H1 (cell line): ENCODE measurements around the gene INPP5E. TPM values are rescaled to one million over a fixed set of nuclear protein-coding genes. Genes with fewer than 3 reads are reported as not detected.

ENCODE experiments used
- CTCF ChIA-PET: fragments of 300-600 bp; sonication (Branson Sonifier 250); formaldehyde crosslinking; loops from one replicate; lab custom pipeline; 2021; ENCODE audit not compliant: partially characterized antibody; lab: Charles Lee
- POLR2A ChIA-PET: fragments of 300-600 bp; sonication (Branson Sonifier 250); formaldehyde crosslinking; loops from one replicate; lab custom pipeline; 2021; ENCODE audit warnings: inconsistent platforms; ENCODE audit not compliant: partially characterized antibody; lab: Charles Lee
- DNase-seq, 2 experiments: peaks; one replicate each; pipeline versions ENCODE4 v3.0.0 to v3.0.0-alpha.2; 2010 to 2022; ENCODE audit warnings: low spot score in 2 of 2, low read depth in 1 of 2, mixed read lengths in 1 of 2
- FAIRE-seq: peaks from 2 replicates; lab custom pipeline; 2011; peaks lifted over from hg19 to GRCh38; lab: Jason Lieb, UNC
- H2AFZ ChIP-seq: 2 replicates; pipeline ENCODE4 v1.8.1; 2012; ENCODE audit warnings: low read length, inconsistent platforms
- H2AK5ac ChIP-seq: 2 replicates; pipeline ENCODE4 v1.6.1; 2013; ENCODE audit warnings: low read depth, low read length
- H2BK120ac ChIP-seq: replicated peaks from 2 replicates; pipeline ENCODE3; 2013; ENCODE audit warnings: low read depth, low read length, inconsistent platforms
- H2BK12ac ChIP-seq: 2 replicates; pipeline ENCODE4 v1.6.1; 2013; ENCODE audit warnings: low read depth, low read length
- H2BK15ac ChIP-seq: 2 replicates; pipeline ENCODE4 v1.6.1; 2013; ENCODE audit warnings: low read length
- H2BK20ac ChIP-seq: 2 replicates; pipeline ENCODE4 v1.6.1; 2013; ENCODE audit warnings: low read length
- H2BK5ac ChIP-seq: 2 replicates; pipeline ENCODE4 v1.6.1; 2013; ENCODE audit warnings: low read depth, low read length
- H3K14ac ChIP-seq: 2 replicates; pipeline ENCODE4 v1.6.1; 2013; ENCODE audit warnings: inconsistent platforms; ENCODE audit not compliant: insufficient read length
- H3K18ac ChIP-seq: 2 replicates; pipeline ENCODE4 v1.6.1; 2013; ENCODE audit warnings: low read length; ENCODE audit errors: extremely low read depth
- H3K23ac ChIP-seq: 2 replicates; pipeline ENCODE4 v1.6.1; 2013; ENCODE audit warnings: inconsistent platforms; ENCODE audit not compliant: insufficient read length
- H3K23me2 ChIP-seq: 2 replicates; pipeline ENCODE4 v1.6.1; 2013; ENCODE audit warnings: low read depth, low read length
- H3K27ac ChIP-seq: 2 replicates; pipeline ENCODE4 v1.6.1; 2011; ENCODE audit warnings: low read depth, low read length, inconsistent platforms
- H3K27me3 ChIP-seq, 4 experiments: replicated peaks in 1 of 4; 1 replicate in 1 of 4; 2 replicates in 3 of 4; pipeline versions ENCODE4 v1.6.1 to v1.8.1; 2011 to 2013; ENCODE audit warnings: low read length in 3 of 4, mild to moderate bottlenecking in 3 of 4, inconsistent platforms in 2 of 4, mixed read lengths in 2 of 4, moderate library complexity in 1 of 4; ENCODE audit not compliant: control insufficient read depth in 3 of 4, insufficient read depth in 3 of 4; ENCODE audit errors: extremely low read depth in 1 of 4
- H3K36me3 ChIP-seq, 4 experiments: 2 replicates each; pipeline versions ENCODE4 v1.6.1 to v1.8.1; 2011 to 2013; ENCODE audit warnings: mild to moderate bottlenecking in 4 of 4, low read length in 3 of 4, moderate library complexity in 2 of 4, control low read depth in 1 of 4, inconsistent platforms in 1 of 4; ENCODE audit not compliant: insufficient read depth in 4 of 4, control insufficient read depth in 2 of 4
- H3K4ac ChIP-seq: replicated peaks from 2 replicates; pipeline ENCODE3; 2013; ENCODE audit warnings: low read length, low read depth, mixed read lengths, inconsistent platforms; ENCODE audit not compliant: insufficient read length
- H3K4me1 ChIP-seq, 4 experiments: replicated peaks in 1 of 4; 1 replicate in 1 of 4; 2 replicates in 3 of 4; pipeline versions ENCODE4 v1.6.1 to v1.8.1; 2011 to 2013; ENCODE audit warnings: low read length in 3 of 4, inconsistent platforms in 2 of 4, mixed read lengths in 1 of 4; ENCODE audit not compliant: insufficient read depth in 4 of 4, control insufficient read depth in 3 of 4
- H3K4me2 ChIP-seq, 2 experiments: 2 replicates each; pipeline versions ENCODE4 v1.6.1 to v1.8.1; 2011 to 2013; ENCODE audit warnings: low read depth in 2 of 2, low read length in 2 of 2, control low read depth in 1 of 2, inconsistent platforms in 1 of 2, mild to moderate bottlenecking in 1 of 2; ENCODE audit not compliant: insufficient read depth in 1 of 2
- H3K4me3 ChIP-seq, 4 experiments: fragments of 200-600, 300-600 bp in 1 of 4; sonication (generic), shearing (Covaris generic), sonication (Bioruptor Twin) in 1 of 4; 2 replicates each; pipeline versions ENCODE4 v1.5.1 to v1.8.1; 2011 to 2016; ENCODE audit warnings: low read length in 4 of 4, low read depth in 3 of 4, control low read depth in 2 of 4, inconsistent platforms in 2 of 4, mild to moderate bottlenecking in 2 of 4, mixed read lengths in 1 of 4, moderate library complexity in 1 of 4; ENCODE audit not compliant: insufficient read depth in 2 of 4; ENCODE audit errors: extremely low read depth in 1 of 4
- H3K56ac ChIP-seq: replicated peaks from 2 replicates; pipeline ENCODE3; 2013; ENCODE audit warnings: low read depth, mild to moderate bottlenecking, mixed read lengths, low read length, inconsistent platforms; ENCODE audit not compliant: insufficient read length
- H3K79me1 ChIP-seq: 2 replicates; pipeline ENCODE4 v1.6.1; 2013; ENCODE audit warnings: low read depth, low read length, control low read depth
- H3K79me2 ChIP-seq, 2 experiments: 2 replicates each; pipeline versions ENCODE4 v1.6.1 to v1.8.1; 2012 to 2013; ENCODE audit warnings: low read length in 2 of 2, mild to moderate bottlenecking in 2 of 2, inconsistent platforms in 1 of 2; ENCODE audit not compliant: insufficient read depth in 2 of 2, control insufficient read depth in 1 of 2
- H3K9ac ChIP-seq, 4 experiments: replicated peaks in 1 of 4; 1 replicate in 1 of 4; 2 replicates in 3 of 4; pipeline versions ENCODE4 v1.6.1 to v1.8.1; 2011 to 2013; ENCODE audit warnings: low read depth in 3 of 4, low read length in 3 of 4, control low read depth in 2 of 4, mild to moderate bottlenecking in 2 of 4, moderate library complexity in 2 of 4, inconsistent platforms in 1 of 4; ENCODE audit errors: extremely low read depth in 1 of 4
- H3K9me3 ChIP-seq, 2 experiments: 2 replicates each; pipeline versions ENCODE4 v1.6.1 to v1.8.1; 2012 to 2013; ENCODE audit warnings: mild to moderate bottlenecking in 2 of 2, moderate library complexity in 2 of 2, control low read depth in 1 of 2, inconsistent platforms in 1 of 2, low read depth in 1 of 2, low read length in 1 of 2, mixed read lengths in 1 of 2; ENCODE audit not compliant: insufficient read depth in 2 of 2
- H4K20me1 ChIP-seq, 2 experiments: replicated peaks in 1 of 2; 2 replicates each; pipeline versions ENCODE3 to v1.8.1; 2011 to 2013; ENCODE audit warnings: inconsistent platforms in 2 of 2, low read length in 2 of 2, mild to moderate bottlenecking in 1 of 2; ENCODE audit not compliant: insufficient read depth in 2 of 2, control insufficient read depth in 1 of 2
- H4K5ac ChIP-seq: 2 replicates; pipeline ENCODE4 v1.6.1; 2013; ENCODE audit warnings: low read length, low read depth, mixed read lengths, inconsistent platforms; ENCODE audit not compliant: insufficient read length
- H4K8ac ChIP-seq: 2 replicates; pipeline ENCODE4 v1.8.0; 2013; ENCODE audit warnings: mild to moderate bottlenecking, moderate library complexity, low read length, inconsistent platforms; ENCODE audit not compliant: insufficient read depth; ENCODE audit errors: extremely low read depth
- H4K91ac ChIP-seq: replicated peaks from 2 replicates; pipeline ENCODE3; 2013; ENCODE audit warnings: low read length, mixed read lengths, inconsistent platforms; ENCODE audit not compliant: insufficient read length
- CHD1 ChIP-seq: IDR thresholded peaks from 2 replicates; pipeline ENCODE4 v1.6.1; 2012; ENCODE audit warnings: low read depth, low read length, improper control_type of control experiment
- EP300 ChIP-seq, 2 experiments: IDR thresholded peaks; 1 replicate in 1 of 2; 2 replicates in 1 of 2; pipeline ENCODE4 v1.6.1; 2011 to 2012; ENCODE audit warnings: low read depth in 2 of 2, low read length in 2 of 2, mild to moderate bottlenecking in 2 of 2, borderline replicate concordance in 1 of 2, inconsistent platforms in 1 of 2, moderate library complexity in 1 of 2
- GTF2F1 ChIP-seq: IDR thresholded peaks from 2 replicates; pipeline ENCODE4 v1.6.1; 2012; ENCODE audit warnings: low read depth, low read length, improper control_type of control experiment, borderline replicate concordance
- JUN ChIP-seq: IDR thresholded peaks from 2 replicates; pipeline ENCODE4 v1.6.1; 2011; ENCODE audit warnings: low read depth, mild to moderate bottlenecking, improper control_type of control experiment, low read length
- JUND ChIP-seq: IDR thresholded peaks from 2 replicates; pipeline ENCODE4 v1.6.1; 2011; ENCODE audit warnings: mild to moderate bottlenecking, improper control_type of control experiment, low read length
- SIRT6 ChIP-seq: IDR thresholded peaks from one replicate; pipeline ENCODE4 v1.7.1; 2012; ENCODE audit warnings: low read length, inconsistent platforms
- WGBS, 2 experiments: shearing (Covaris generic) in 1 of 2; methylation state at CpG; one replicate each; pipeline versions ENCODE4 v1.1.6 to v1.1.7; 2013 to 2015; ENCODE audit warnings: low lambda C conversion rate in 2 of 2, mixed read lengths in 2 of 2, inconsistent platforms in 1 of 2, low coverage in 1 of 2, missing lambda C conversion rate in 1 of 2; ENCODE audit not compliant: insufficient replicate concordance in 2 of 2, insufficient coverage in 1 of 2, insufficient read length in 1 of 2; ENCODE audit errors: extremely low coverage in 1 of 2, missing lambda C conversion rate in 1 of 2; 5-methylcytosine and 5-hydroxymethylcytosine counted together
- polyA plus RNA-seq, 7 experiments: library from polyadenylated mRNA; depleted of rRNA in 3 of 7; stranded (reverse) in 5 of 7; unstranded in 2 of 7; fragments of >200 nt in 5 of 7; fragments of 200-250 nt in 2 of 7; gene quantifications; 1 replicate in 5 of 7; 2 replicates in 1 of 7; 4 replicates in 1 of 7; pipeline versions ENCODE4 v1.2.1 to v1.2.3, GENCODE V29; 2011 to 2013; ENCODE audit warnings: missing spikeins in 2 of 7, mixed read lengths in 2 of 7
- total RNA-seq: library from RNA; stranded (reverse); fragmentation: NEBNext Ultra II Directional; extraction: Animal tissue kit (Norgen Biotek cat#: 25700); gene quantifications from 2 replicates; pipeline ENCODE4 v1.2.1, GENCODE V29; 2021
- TF ChIP-seq, protein P1 (sequence below): IDR thresholded peaks from 2 replicates; pipeline ENCODE4 v1.6.1; 2012; ENCODE audit warnings: inconsistent platforms

Gene INPP5E
- total and polyA plus RNA-seq, 2 of the 8 experiments (the other 6 are each of a cell fraction or from before 2014, with no cell fraction given): 8.7 to 11.3 TPM

DNA sequence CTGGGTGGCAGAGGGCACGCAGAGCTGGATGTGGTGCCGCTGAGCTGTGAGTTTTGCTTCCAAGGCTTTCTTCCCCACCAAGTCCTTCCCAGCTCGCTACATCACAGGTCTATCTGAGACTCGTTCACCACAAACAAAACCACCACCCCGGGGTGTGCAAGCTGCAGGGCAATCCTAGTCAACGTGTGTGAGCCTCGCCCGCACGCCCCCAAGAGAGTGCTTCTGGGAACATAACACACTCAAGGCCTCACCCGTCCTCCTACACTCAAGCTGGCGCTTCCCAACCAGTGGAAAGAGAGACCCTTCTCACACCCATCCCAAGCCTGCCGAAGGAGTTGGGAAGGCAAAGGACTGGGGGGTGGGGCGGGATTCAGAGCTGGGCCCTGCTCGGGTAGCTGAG, 50.2 kb downstream of the INPP5E start:
- no peak overlapping the region for H2AK5ac ChIP-seq
- WGBS, 2 experiments: 92% methylated on average over 14 of the region's 14 CpGs; no CpG with 5 or more reads in 1 of the 2 experiments
- H3K9ac ChIP-seq: no peak overlapping the region
- no peak overlapping the region for H3K27ac ChIP-seq
- no peak overlapping the region for H3K4ac ChIP-seq
- peaks cover 4 to 11% of the 10 kb centered on the region in 2 experiments for H4K20me1 ChIP-seq
- ChIA-PET POLR2A (interaction anchor here (0.7 to 14.0 kb wide), 19 partner anchors 8 to 67 kb away, joined by 3 to 139 read pairs (median 3); partner anchors contain the start of gene SNAPC4), CTCF (interaction anchor here (0.5 to 4.7 kb wide), 14 partner anchors 8 to 453 kb away, joined by 3 to 26 read pairs (median 3); partner anchors contain the start of genes AJM1, DNLZ and SNAPC4)
- no peak overlapping the region for H3K56ac ChIP-seq
- no peaks in the 10 kb centered on the region for H3K23me2 ChIP-seq
- no peak overlapping the region for H4K91ac ChIP-seq
- H4K8ac ChIP-seq: peak overlapping the region; percentile 51; the same call in 1 of the 2 replicates
- no peak overlapping the region for H3K18ac ChIP-seq
- no peak overlapping the region for H2BK15ac ChIP-seq
- H3K4me2 ChIP-seq: no peak overlapping the region
- H2BK20ac ChIP-seq: no peak overlapping the region
- H2BK120ac ChIP-seq: no peak overlapping the region
- no peaks in the 10 kb centered on the region for H3K27me3 ChIP-seq
- H3K79me1 ChIP-seq: no peaks in the 10 kb centered on the region
- peaks cover 24 to 81% (median 54%) of the 10 kb centered on the region in 4 experiments for H3K36me3 ChIP-seq
- no peak overlapping the region for H2BK5ac ChIP-seq
- H3K4me3 ChIP-seq: no peak overlapping the region
- H3K23ac ChIP-seq: no peak overlapping the region
- no peaks in the 10 kb centered on the region; a peak in 1 of 4 replicates for H3K79me2 ChIP-seq
- H2AFZ ChIP-seq: no peak overlapping the region
- no peaks in the 10 kb centered on the region for H3K9me3 ChIP-seq
- no peak for DNase-seq
- no peak overlapping the region for H4K5ac ChIP-seq
- H2BK12ac ChIP-seq: no peak overlapping the region
- TF ChIP-seq JUND: no peak
- no peak for TF ChIP-seq JUN
- TF ChIP-seq EP300 (IDR thresholded peaks at IDR 0.05; ENCODE audit: borderline replicate concordance in 1 of 2, low read depth in 2 of 2, low read length in 2 of 2): no peak
- TF ChIP-seq, protein P1, sequence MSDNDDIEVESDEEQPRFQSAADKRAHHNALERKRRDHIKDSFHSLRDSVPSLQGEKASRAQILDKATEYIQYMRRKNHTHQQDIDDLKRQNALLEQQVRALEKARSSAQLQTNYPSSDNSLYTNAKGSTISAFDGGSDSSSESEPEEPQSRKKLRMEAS: no peak
- no peak for TF ChIP-seq GTF2F1
- TF ChIP-seq CHD1: no peak
- TF ChIP-seq SIRT6: no peak
- no peak for FAIRE-seq
- H3K4me1 ChIP-seq: no peaks in the 10 kb centered on the region
- no peak overlapping the region for H3K14ac ChIP-seq
